KMS-11 (cell line): ENCODE results near the gene AEN.

ENCODE experiments used
- H2AFZ ChIP-seq: fragments of 200-600 bp; sonication (generic); 2 replicates; pipeline ENCODE4 v1.6.1; 2016; ENCODE audit warnings: antibody characterized with exemption, mixed run types, low read depth
- H3K27ac ChIP-seq: fragments of 200-600 bp; sonication (generic); 2 replicates; pipeline ENCODE4 v1.6.1; 2016; ENCODE audit warnings: mild to moderate bottlenecking, mixed run types
- H3K27me3 ChIP-seq: fragments of 200-600 bp; sonication (generic); 2 replicates; pipeline ENCODE4 v1.6.1; 2017; ENCODE audit warnings: mild to moderate bottlenecking, low read depth, mixed run types, moderate library complexity; ENCODE audit not compliant: insufficient read depth
- H3K36me3 ChIP-seq: fragments of 200-600 bp; sonication (generic); 2 replicates; pipeline ENCODE4 v1.6.1; 2017; ENCODE audit warnings: mild to moderate bottlenecking, mixed run types; ENCODE audit not compliant: insufficient read depth
- H3K4me1 ChIP-seq: fragments of 200-600 bp; sonication (generic); 2 replicates; pipeline ENCODE4 v1.6.1; 2016; ENCODE audit warnings: mild to moderate bottlenecking, low read depth, mixed run types; ENCODE audit not compliant: poor library complexity, severe bottlenecking
- H3K4me2 ChIP-seq: fragments of 200-600 bp; sonication (generic); 2 replicates; pipeline ENCODE4 v1.7.0; 2016; ENCODE audit warnings: mild to moderate bottlenecking, mixed run types
- H3K4me3 ChIP-seq: fragments of 200-600 bp; sonication (generic); IDR thresholded peaks from 2 replicates; pipeline ENCODE4 v1.6.1; 2017; ENCODE audit warnings: low read depth, low read length, mixed read lengths; ENCODE audit not compliant: insufficient read depth
- H3K79me2 ChIP-seq: fragments of 200-600 bp; sonication (generic); 2 replicates; pipeline ENCODE4 v1.6.1; 2016; ENCODE audit warnings: low read depth, mixed run types; ENCODE audit not compliant: insufficient read depth
- H3K9ac ChIP-seq: fragments of 200-600 bp; sonication (generic); 2 replicates; pipeline ENCODE4 v1.6.1; 2016; ENCODE audit warnings: mild to moderate bottlenecking, mixed run types
- H4K20me1 ChIP-seq: fragments of 200-600 bp; sonication (generic); 2 replicates; pipeline ENCODE4 v1.6.1; 2016; ENCODE audit warnings: mild to moderate bottlenecking, mixed run types; ENCODE audit not compliant: insufficient read depth
- CTCF ChIP-seq: fragments of 200-600 bp; sonication (generic); conservative IDR thresholded peaks from 2 replicates; pipeline ENCODE4 v1.6.1; 2017; ENCODE audit warnings: low read depth, mild to moderate bottlenecking, antibody characterized with exemption, low read length, moderate library complexity, mixed read lengths

The AEN gene

GRCh38 chr15:88606070-88606794 lies 14.9 kb upstream of the AEN start:
- Histone ChIP-seq H3K9ac (no peak overlapping the region), H3K4me1 (no peaks in the 10 kb centered on the region), H3K27ac (no peak overlapping the region), H2AFZ (no peak overlapping the region), H4K20me1 (no peaks in the 10 kb centered on the region), H3K36me3 (no peaks in the 10 kb centered on the region), H3K79me2 (no peaks in the 10 kb centered on the region), H3K27me3 (no peaks in the 10 kb centered on the region), H3K4me2 (no peak overlapping the region), H3K4me3 (no peak overlapping the region)
- no peak for TF ChIP-seq CTCF

- no peaks in the 10 kb centered on the region for H3K79me2 ChIP-seq
- no peaks in the 10 kb centered on the region for H3K27me3 ChIP-seq
- no peak overlapping the region for H3K9ac ChIP-seq
- no peaks in the 10 kb centered on the region for H3K36me3 ChIP-seq
- no peak overlapping the region for H3K4me2 ChIP-seq
- H4K20me1 ChIP-seq, result no peaks in the 10 kb centered on the region
- H3K4me3 ChIP-seq, result no peak overlapping the region
- H3K27ac ChIP-seq, result no peak overlapping the region
- H2AFZ ChIP-seq, result no peak overlapping the region
- H3K4me1 ChIP-seq, result no peaks in the 10 kb centered on the region
- TF ChIP-seq CTCF, result no peak
These were observed 13.2 kb upstream of the AEN start for GRCh38 chr15:88607951-88608350.

- no peak overlapping the region for H2AFZ ChIP-seq
- no peaks in the 10 kb centered on the region for H3K4me1 ChIP-seq
- no peak for TF ChIP-seq CTCF
- no peak overlapping the region for H3K27ac ChIP-seq
- no peaks in the 10 kb centered on the region for H3K27me3 ChIP-seq
- no peak overlapping the region for H3K9ac ChIP-seq
- no peaks in the 10 kb centered on the region for H4K20me1 ChIP-seq
- no peak overlapping the region for H3K4me3 ChIP-seq
- no peaks in the 10 kb centered on the region for H3K79me2 ChIP-seq
- no peak overlapping the region for H3K4me2 ChIP-seq
- H3K36me3 ChIP-seq, result no peaks in the 10 kb centered on the region
These were observed 12.4 kb upstream of the AEN start for GRCh38 chr15:88608607-88609181.

- Histone ChIP-seq H3K4me1 (no peaks in the 10 kb centered on the region), H2AFZ (no peak overlapping the region), H3K27ac (no peak overlapping the region)
These were observed 11.6 kb upstream of the AEN start for GRCh38 chr15:88609344-88610090.

More at GRCh38 chr15:88609344-88610090, 11.6 kb upstream of the AEN start:
- H4K20me1 ChIP-seq, result no peaks in the 10 kb centered on the region
- no peaks in the 10 kb centered on the region for H3K36me3 ChIP-seq
- TF ChIP-seq CTCF, result no peak
- no peak overlapping the region for H3K4me2 ChIP-seq
- no peaks in the 10 kb centered on the region for H3K79me2 ChIP-seq
- H3K27me3 ChIP-seq, result no peaks in the 10 kb centered on the region
- no peak overlapping the region for H3K4me3 ChIP-seq
- no peak overlapping the region for H3K9ac ChIP-seq
